ENCODE results near the gene UBE2E1. TPM values are rescaled to one million over a fixed set of nuclear protein-coding genes. Genes with fewer than 3 reads are reported as not detected.
"Not testable (repeated sequence)": the region's sequence is repeated elsewhere in the genome, so short reads cannot be mapped to it uniquely, and the experiment has no call there.

UBE2E1 gene
- total RNA-seq, 1 donor from 2014 or later: 66.2 TPM

DNA sequence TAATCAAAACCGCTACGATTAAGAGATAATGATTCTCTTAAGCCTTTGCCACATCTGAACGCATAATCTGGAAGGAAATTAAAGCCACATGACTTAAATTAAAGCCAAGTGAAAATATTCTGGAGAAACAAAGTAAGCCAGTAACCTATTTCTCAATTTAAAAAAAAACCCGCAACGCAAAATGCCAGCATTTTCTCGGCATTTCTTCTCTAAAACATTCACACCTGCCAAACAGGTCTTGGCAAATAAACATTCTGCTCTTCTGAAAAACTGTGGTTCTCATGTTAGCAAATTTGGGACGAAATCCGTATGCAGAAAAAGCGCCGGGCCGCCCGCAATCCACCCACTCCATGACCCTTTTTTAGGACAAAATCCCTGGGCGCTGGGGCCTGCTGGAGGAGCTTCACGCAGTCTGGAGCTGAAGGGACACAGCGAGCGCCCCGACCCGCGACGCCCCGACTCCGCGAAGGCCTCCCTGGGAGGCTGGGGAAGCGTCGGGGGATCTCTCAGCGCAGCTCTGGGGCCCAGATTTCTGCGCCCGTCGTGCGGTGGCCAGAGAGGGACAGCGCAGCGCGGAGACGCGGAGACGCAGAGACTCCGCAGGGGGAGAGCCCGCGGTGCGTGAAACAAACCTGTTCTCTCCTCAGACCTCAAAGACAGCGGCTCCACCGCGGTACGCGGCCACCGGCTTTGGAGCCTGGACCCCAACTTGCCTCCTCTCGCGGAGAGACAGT, 110.6 kb downstream of the UBE2E1 start:
- DNase-seq (ENCODE audit: low spot score): peak; percentile 21

- peak; percentile 97 for DNase-seq (ENCODE audit: low spot score)
Observed at GRCh38 chr3:23916886-23917678, 111.3 kb downstream of the UBE2E1 start, which contains the start of the genes NKIRAS1 and RPL15. Gene NKIRAS1, minus strand, starts transcription at chr3:23916990. Its CDS starts 6,086 bp downstream, at chr3:23910904. Gene RPL15, plus strand, starts transcription at chr3:23917132. Its CDS starts 728 bp downstream, at chr3:23917860.

DNA sequence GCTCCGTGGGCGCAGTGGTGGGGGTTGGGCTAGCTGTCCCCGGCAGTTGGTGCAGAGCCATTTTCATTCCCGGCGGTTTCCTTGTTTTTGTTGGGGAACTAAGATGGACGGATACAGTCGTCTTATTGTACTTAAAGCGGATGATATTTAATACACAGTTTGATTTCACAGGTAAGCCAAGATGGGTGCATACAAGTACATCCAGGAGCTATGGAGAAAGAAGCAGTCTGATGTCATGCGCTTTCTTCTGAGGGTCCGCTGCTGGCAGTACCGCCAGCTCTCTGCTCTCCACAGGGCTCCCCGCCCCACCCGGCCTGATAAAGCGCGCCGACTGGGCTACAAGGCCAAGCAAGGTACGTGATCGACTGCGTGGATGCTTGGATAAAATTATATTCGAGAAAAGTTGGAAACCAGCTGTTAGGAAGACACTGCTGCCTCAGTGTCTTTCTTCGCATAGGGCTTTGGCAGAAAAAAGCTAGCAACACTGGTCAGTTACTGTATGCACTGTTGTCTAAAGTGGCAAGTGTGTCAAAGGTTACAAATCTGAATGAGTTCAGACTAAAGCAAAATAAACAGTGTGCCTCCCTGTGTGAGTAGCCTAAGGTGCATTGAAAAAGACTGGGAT, 112.0 kb downstream of the UBE2E1 start:
- DNase-seq (ENCODE audit: low spot score): peak; percentile 61

- DNase-seq (ENCODE audit: low spot score): not testable (repeated sequence)
Observed at GRCh38 chr3:23918331-23918730, 112.6 kb downstream of the UBE2E1 start.

DNA sequence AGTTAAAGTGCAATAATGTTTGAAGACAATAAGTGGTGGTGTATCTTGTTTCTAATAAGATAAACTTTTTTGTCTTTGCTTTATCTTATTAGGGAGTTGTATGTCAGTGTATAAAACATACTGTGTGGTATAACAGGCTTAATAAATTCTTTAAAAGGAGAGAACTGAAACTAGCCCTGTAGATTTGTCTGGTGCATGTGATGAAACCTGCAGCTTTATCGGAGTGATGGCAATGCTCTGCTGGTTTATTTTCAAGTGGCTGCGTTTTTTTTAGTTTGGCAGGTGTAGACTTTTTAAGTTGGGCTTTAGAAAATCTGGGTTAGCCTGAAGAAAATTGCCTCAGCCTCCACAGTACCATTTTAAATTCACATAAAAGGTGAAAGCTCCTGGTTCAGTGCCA, 113.9 kb downstream of the UBE2E1 start:
- no peak for DNase-seq (ENCODE audit: low spot score)

DNA sequence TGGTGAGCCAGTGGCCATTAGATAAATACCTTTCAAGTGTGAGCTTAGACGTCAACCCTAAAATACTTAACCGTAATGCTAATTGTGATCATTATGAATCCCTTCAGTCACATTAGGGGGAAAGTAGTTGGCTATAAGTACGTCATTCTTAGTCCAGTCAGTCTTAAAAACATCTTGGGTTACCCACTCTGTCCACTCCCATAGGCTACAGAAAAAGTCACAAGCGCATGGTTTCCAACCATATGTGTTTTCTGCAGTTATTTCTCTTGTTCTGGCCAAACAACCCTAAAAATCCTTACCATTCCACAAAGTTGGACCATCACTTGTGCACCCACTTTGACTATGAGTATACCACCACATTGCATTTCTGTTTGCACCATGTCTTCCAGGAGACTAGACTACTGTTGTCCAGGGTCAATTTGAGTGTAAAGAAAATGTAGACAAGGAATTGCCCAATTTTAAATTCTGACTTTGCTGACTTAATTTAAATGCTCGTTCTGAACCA, 114.4 kb downstream of the UBE2E1 start:
- no peak for DNase-seq (ENCODE audit: low spot score)

GRCh38 chr3:23921052-23921511, 115.3 kb downstream of the UBE2E1 start:
- no peak for DNase-seq (ENCODE audit: low spot score)

DNA sequence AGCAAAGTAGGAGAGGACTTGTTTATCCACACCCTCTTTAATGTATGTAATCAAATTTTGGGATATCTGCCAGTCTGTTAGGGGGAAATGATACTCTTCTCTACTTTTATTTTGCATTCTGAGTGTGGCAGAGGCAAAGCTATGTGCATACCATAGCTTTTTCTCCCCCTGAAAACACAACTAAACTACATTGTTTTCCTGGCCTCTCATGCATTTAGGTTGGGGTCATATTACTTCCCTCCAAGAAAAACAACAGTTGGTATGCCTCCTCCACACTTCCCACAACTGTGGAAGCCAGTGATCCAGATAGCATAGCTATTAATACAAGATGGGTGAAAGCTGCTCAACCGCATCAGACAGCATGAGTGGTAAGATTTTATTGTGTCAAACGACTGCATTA, 118.0 kb downstream of the UBE2E1 start:
- no peak for DNase-seq (ENCODE audit: low spot score)

DNA sequence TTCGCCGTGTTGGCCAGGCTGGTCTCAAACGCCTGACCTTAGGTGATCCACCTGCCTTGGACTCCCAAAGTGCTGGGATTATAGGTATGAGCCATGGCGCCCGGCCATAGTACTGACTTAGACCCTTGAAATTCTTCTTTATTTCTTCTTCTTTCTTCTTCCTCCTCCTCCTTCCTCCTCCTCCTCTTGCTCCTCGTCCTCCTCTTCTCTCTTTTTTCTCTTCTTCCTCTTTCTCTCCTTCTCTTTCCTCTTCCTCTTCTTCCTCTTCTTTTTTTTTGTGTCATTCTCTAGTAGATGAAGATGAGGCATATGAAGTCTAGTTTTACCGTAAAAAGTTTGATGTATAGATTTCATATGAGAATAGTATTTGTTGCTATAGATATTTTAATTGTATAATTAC, 120.5 kb downstream of the UBE2E1 start:
- DNase-seq (ENCODE audit: low spot score): no peak

DNA sequence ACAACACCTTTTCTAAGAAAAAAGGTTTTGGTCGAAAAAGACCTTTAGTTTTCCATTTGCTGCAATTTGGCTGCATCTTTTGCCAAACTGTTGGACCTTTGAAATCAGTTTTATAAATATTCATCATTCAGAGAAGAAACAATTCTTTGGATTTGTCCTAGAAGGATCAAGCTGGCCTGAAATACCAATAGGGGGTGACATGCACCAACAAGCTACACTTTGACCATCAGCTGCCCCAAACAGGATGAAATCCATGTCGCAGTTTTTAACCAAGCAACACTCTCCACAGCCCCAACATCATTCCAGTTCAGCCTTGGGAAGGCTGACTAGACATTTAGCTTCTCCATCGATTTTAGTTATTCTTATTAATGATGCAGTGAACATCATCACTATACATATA, 121.0 kb downstream of the UBE2E1 start:
- no peak for DNase-seq (ENCODE audit: low spot score)

DNA sequence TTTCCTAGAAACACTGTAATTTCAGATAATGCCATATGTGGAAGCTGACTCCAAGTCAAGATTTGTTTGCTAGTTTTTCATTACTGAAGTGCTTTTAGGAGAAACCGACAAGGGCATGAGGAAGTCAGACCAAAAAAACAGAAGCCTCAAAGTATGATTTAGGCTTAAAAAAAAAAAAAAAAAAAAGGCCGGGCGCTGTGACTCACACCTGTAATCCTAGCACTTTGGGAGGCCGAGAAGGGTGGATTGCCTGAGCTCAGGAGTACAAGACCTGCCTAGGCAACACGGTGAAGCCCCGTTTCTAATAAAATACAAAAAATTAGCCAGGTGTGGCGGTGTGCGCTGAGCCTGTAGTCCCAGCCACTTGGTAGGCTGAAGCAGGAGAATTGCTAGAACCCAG, 122.8 kb downstream of the UBE2E1 start:
- no peak for DNase-seq (ENCODE audit: low spot score)

GRCh38 chr3:23931597-23931996, 125.8 kb downstream of the UBE2E1 start:
- no peak for DNase-seq (ENCODE audit: low spot score)

DNA sequence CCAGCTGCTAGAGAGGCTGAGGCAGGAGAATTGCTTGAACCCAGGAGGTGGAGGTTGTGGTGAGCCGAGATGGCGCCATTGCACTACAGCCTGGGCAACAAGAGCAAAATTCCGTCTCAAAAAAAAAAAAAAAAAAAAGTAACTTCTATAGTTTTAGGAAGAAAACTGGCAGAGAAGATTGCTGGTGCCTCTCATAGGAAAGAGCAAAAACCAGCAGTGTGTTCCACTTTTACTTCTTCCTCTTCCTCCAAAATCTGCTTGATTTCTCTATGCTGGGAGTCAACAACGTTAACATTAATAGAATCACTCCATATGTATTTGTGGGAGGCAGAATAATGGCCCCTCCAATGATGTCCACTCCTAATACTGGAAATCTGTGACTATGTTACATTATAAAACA, 126.8 kb downstream of the UBE2E1 start:
- no peak for DNase-seq (ENCODE audit: low spot score)

GRCh38 chr3:23934253-23934652, 128.5 kb downstream of the UBE2E1 start:
- no peak for DNase-seq (ENCODE audit: low spot score)

GRCh38 chr3:23937296-23937695, 131.5 kb downstream of the UBE2E1 start:
- no peak for DNase-seq (ENCODE audit: low spot score)

GRCh38 chr3:23938688-23939087, 132.9 kb downstream of the UBE2E1 start:
- DNase-seq (ENCODE audit: low spot score): no peak

DNA sequence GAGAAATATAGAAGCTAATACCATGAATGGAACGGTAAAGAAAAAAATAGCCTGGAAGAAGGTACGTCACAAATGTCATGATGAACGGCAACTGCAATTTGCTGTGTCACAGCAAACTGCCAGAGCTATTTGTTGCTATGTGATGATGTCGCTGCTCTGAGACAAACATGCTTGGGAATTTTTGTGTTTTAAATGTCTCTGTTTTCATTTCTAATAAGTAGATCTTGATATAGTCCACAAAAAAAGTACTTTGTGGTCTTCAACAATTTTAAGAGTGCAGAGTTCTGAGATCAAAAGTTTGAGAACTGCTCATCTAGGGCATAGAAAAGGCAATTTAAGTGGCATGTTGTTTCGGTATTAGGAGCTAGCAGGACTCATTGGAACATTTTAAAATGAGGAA, 135.0 kb downstream of the UBE2E1 start:
- no peak for DNase-seq (ENCODE audit: low spot score)

Other genes starting within 250 kb of the UBE2E1 start
- gene NKIRAS1, start 111.0 kb downstream of the UBE2E1 start, total RNA-seq: 11.0 TPM
- 1,351 TPM for gene RPL15, start 111.2 kb downstream of the UBE2E1 start, total RNA-seq
- 51.8 TPM for gene NR1D2, start 139.3 kb downstream of the UBE2E1 start, total RNA-seq

Measured in mucosa of gallbladder (tissue), 1 donor.